GM12873 (cell line): Measurements from ENCODE around the gene SIGLEC15.

Experiments used
- TF ChIP-seq, protein P1 (sequence below): IDR thresholded peaks from 2 replicates; pipeline ENCODE4 v1.5.1; 2012; ENCODE audit warnings: low read depth, mild to moderate bottlenecking, moderate library complexity, low read length, control low read depth; ENCODE audit not compliant: insufficient read depth; ENCODE audit errors: missing control alignments

SIGLEC15 gene

GRCh38 chr18:45891806-45892205 lies 66.3 kb downstream of the SIGLEC15 start:
- TF ChIP-seq, protein P1, sequence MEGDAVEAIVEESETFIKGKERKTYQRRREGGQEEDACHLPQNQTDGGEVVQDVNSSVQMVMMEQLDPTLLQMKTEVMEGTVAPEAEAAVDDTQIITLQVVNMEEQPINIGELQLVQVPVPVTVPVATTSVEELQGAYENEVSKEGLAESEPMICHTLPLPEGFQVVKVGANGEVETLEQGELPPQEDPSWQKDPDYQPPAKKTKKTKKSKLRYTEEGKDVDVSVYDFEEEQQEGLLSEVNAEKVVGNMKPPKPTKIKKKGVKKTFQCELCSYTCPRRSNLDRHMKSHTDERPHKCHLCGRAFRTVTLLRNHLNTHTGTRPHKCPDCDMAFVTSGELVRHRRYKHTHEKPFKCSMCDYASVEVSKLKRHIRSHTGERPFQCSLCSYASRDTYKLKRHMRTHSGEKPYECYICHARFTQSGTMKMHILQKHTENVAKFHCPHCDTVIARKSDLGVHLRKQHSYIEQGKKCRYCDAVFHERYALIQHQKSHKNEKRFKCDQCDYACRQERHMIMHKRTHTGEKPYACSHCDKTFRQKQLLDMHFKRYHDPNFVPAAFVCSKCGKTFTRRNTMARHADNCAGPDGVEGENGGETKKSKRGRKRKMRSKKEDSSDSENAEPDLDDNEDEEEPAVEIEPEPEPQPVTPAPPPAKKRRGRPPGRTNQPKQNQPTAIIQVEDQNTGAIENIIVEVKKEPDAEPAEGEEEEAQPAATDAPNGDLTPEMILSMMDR = no peak
